HG02642 (cell line): ENCODE data around the gene HCAR3.
"Not testable (repeated sequence)": the region's sequence is repeated elsewhere in the genome, so short reads cannot be mapped to it uniquely, and the experiment has no call there.

Experiments
- ATAC-seq: cut with Tn5 transposase; IDR thresholded peaks from one replicate; pipeline ENCODE4 v1.9.1; 2021; ENCODE audit warnings: mild to moderate bottlenecking; ENCODE audit not compliant: unreplicated experiment, poor library complexity

Gene HCAR3

DNA sequence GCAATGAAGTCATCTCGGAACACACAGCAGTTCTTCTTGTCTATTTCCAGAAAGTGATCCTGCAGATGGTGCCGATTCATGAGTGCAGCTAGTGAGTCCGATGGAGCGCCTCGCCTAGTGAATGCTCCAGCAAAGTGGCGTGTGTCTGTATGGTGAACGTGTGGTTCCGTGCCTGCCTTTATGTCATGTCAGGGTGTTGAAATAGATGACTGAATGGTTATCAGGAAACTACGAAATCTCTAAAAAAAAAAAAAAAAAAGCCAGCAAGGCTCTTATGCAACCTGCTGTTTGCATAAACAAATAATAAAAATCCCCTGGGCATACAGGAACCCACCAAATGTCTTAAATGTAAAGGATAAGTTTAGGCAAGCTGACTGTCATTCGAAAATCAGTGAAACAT lies at the start of gene HCAR3:
Gene HCAR3, minus strand, starts transcription at position 154 of the 400 bp plus-strand sequence. Its CDS starts 74 bp downstream, at position 80.
- ATAC-seq, result not testable (repeated sequence)

DNA sequence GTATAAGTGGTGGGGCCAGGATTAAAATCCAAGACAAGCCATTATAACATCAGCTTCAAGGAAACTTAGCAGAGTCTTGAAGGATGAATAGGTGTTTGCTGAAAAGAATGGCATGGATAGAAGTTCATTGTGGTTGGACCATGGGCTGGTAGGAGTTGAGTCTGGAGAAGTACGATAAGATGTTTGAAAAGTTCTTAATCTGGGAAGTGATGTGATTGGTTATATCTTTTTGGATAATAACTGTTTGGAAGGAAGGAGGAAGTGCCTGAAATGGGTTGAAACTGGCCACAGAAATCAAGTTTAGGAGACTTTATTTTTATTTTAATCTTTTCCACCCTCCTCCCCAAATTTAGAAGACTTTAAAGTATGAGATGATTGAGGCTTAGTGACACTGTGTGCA lies 41.0 kb upstream of the HCAR3 start:
- no peak for ATAC-seq

DNA sequence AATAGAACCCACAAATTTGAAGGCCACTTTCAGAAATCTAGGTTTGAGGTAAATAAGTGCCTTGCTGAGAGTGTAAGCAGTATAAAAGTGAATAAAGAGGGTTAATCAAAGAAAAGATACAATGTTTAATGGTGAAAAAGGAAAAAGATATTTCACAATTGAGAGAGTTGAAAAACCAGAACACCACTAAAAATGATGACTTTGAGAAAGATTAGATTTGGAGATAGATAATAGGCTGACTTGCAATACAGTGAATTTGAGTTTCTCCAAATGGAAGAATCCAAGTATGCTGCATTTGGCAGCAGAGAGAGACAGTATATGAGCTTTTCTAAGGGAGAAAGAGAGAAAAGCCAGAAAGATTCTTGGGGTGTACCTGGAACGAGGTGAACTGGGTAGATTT lies 38.2 kb upstream of the HCAR3 start:
- ATAC-seq, result no peak

DNA sequence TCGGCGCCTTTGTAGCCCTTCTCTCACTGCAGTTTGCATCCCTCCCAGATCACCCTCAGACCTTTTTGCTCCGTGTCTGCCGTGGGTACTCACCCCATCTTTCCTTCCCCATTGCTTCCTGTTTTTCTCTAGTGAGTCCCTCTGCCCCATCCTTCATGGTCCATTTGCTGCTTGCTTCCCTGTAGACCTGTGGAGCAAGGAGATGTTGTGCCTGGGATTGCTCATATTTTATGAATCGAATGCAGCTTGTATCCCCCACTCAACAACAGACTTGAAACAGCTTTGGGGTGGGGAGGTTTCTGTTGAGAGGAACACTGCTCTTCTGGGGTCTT lies 36.7 kb upstream of the HCAR3 start:
- no peak for ATAC-seq

DNA sequence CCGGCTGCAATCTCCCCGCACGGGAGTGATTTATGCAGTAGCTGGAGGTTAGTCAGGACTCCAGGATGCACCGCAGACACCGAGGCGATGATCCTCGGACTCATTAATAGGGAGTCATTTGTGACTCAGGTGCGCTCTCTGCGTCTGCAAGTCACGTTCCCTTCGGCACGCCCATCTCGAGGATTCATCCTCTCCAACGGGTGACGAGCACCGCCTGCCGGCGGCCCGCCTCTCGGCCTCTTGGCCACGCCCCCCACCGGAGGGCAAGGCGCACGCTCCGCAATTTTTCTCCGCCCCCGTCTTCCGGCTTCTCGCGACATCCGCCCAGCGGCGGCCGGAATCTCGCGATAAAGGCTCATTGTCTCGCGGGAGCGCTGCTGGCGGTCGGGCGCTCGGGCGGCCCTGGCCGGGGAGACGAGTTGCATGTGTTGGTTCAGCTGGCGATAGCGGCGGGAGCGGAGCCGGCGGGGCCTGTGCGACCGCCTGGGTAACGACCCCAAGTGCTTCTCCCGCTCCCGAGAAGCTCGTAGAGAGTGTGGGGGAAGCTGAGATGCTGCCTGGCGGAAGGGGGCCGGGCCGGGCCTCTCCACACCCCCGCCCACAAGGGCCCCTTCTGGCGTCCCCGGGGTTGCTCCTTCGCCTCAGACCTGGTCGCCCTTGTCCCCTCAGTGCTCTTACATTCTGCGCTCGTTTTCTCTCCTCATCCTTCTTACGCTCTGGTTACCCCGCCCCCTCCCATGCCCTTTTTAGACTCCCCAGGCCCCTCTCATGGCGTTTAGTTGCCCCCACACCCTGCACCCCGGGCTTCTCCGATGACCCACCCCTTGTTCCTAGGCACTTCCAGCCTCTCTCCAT lies 36.1 kb upstream of the HCAR3 start, which contains the start of gene DENR:
Gene DENR, plus strand, starts transcription at position 361 of the 855 bp plus-strand sequence. CDS start 878 bp downstream, outside the sequence.
- peak; percentile 95 for ATAC-seq

DNA sequence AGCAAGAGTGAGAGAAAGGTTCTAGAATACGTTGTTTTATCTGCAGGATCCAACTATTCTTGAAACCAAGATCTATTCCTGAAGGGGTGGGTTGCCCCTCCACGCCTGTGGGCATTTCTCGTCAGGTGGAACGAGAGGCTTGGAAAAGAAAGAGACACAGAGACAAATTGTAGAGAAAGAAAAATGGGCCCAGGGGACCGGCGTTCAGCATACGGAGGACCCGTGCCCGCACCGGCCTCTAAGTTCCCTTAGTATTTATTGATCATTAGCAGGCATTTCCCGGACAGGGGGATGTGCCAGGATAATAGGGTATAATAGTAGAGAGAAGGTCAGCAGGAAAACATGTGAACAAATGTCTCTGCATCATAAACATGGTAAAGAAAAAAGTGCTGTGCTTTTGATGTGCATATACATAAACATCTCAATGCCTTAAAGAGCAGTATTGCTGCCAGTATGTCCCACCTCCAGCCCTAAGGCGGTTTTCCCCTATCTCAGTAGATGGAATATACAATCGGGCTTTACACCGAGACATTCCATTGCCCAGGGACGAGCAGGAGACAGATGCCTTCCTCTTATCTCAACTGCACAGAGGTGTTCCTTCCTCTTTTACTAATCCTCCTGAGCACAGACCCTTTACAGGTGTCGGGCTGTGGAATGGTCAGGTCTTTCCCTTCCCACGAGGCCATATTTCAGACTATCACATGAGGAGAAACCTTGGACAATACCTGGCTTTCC lies 34.3 kb upstream of the HCAR3 start:
- not testable (repeated sequence) for ATAC-seq

DNA sequence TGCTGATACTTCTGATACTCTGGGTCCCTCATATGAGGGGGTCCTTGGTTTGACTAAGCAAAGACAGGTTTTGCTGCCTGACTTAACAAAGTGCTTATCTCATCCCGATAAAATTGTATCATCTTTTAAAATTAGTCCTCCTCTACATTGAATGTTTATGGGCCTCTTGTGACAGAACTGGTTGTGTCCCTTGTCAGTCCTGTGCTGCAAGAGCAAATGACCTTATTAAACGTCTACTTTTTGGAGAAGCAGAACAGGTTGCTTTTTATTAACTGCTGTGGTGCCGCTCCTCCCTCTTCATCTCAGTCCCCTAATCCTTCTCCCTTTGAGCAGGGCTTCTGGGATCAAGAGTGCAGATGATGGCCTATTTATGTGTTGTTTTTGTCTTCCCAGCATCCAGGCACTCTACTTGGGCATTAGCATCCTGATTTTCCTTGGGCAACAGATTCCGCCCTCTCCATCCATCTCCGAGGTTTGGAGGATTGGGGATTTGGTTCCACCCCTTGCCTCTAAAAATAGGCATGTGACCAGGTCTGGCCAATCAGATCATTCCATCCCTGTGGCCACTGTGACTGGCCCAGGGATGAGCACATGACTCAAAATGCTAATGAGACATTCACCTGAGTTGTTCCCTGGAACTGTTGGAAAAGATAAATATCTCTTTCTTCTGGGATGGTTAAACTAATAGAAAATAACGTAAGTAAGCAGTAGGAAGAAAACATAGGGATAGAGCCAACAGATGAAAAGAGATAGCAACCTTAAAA lies 33.1 kb upstream of the HCAR3 start:
- ATAC-seq, result no peak

DNA sequence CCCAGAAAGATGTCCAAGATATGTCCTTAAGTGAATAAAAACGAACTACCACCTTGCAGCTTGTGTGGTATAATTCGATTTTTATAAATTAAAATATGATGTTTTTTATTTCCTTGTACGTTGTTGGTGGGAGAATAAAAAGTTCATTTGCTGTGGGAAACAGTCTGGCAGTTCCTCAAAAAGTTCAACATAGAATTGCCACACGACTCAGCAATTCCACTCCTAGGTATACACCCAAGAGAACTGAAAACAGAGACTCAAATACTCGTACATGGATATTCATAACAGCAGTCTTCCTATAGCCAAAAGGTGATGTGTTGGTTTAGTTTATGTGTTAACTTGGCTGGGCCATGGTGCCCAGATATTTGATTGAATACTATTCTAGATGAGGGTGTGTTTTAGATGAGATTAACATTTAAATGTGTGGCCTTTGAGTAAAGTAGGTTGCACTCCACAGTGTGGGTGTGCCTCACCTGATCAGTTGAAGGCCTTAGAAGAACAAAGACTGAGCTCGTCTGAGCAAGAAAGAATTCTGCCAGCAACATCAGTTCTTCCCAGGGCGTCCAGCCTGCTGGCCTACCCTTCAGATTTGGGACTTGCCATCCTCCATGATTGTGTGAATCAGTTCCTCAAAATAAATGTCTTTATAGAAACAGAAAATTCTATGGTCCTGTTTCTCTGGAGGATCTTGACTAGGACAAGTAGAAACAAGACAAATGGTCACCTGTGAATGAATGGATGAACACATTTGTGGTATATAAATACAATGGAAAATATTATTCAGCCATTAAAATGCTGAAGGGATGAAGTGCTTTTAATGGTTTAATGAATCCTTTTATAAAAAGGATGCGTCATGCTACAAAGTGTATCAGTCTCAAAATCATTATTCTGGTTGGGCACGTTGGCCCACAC lies 30.9 kb upstream of the HCAR3 start:
- no peak for ATAC-seq

DNA sequence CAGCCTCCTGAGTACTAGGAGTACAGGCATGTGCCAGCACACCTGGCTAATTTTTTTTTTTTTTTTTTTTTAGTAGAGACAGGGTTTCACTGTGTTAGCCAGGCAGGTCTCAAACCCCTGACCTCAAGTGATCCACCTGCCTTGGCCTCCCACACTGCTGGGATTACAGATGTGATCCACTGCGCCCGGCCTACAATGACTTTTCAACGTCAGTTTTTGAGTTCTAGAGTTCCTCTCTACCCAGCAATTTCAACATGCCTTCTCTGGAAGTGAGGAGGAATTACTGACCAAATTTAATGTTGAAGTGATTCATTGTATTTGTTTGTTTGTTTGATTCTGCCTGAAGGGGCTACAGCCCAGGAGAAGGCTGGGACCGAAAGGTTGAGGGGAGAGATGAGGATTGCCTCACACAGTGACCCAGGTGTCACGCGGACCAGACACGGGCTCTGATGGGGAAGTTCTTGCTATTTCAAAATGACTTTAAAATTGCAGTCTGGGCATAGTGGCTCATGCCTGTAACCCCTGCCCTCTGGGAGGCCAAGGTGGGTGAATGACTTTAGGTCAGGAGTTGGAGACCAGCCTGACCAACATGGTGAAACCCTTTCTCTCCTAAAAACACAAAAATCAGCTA lies 27.4 kb upstream of the HCAR3 start:
- no peak for ATAC-seq

DNA sequence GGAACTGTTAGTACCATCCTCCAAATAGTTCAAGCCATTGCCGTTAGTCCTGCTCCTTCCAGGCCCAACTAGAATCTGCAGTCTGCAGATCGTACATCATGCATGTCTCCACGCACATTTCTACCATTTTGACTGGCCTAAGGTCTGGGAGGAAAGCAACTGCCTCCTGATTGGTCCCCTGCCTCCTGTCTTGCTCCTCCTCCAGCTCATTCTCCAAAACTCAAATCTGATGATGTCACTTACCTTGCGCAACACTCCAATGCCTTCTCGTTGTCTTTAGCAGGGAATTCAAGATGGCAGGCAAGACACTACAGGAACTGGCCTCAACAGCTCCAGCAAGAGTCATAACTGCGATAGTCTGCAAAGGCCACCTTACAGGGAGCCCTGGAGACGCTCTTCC lies 23.7 kb upstream of the HCAR3 start:
- no peak for ATAC-seq

DNA sequence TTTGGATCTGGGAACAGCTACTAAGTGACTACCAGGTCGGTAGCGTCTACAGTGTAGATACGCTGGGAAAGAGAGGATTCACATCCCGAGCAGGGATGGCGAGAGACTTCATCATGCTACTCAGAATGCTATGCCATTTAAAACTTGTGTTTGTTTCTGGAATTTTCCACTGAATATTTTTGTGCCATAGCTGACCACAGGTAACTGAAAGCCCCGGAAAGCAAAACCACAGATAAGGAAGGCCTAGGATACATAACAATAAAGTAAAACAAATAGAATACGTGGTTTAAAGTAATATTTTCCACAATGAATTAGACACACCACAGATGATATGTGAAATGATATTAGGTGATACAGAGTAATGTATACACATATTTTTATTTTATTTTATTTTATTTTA lies 22.0 kb upstream of the HCAR3 start:
- ATAC-seq, result no peak

DNA sequence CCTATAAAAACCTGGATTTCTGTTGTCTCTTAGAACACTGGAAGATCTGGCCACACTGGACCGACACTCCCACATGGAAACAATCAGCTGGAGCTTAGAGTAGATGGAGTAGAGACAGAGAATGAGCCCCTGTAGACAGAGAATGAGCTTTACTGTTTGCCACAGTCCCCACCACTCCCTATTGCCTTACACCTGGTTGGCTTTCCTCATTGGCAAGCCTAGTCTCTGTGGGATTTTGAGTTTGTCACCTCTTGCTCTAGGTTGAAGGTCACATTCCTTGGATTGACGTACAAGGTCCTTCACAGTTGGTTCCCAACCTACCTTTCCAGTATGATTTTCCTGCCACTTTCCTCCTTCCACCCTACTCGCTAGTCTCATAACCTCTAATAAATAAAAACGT lies 16.0 kb upstream of the HCAR3 start:
- no peak for ATAC-seq

DNA sequence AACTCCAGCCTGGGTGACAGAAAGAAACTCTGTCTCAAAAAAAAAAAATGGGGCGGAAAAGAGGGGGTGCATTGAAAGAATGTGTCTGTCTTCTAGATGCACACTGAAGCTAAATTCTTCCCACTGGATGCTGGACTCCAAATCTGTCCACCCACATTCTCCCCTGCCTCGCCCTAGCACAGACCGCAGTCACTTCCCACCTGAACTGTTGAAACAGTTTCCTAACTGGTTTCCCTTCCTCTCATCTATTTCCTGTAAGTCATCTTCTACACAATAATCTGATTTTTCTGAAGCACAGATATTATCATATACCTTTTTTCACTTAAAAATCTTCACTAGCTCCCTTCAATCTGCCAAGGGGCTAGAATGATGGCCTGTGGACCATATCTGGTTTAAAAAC lies 15.6 kb upstream of the HCAR3 start:
- ATAC-seq, result no peak

DNA sequence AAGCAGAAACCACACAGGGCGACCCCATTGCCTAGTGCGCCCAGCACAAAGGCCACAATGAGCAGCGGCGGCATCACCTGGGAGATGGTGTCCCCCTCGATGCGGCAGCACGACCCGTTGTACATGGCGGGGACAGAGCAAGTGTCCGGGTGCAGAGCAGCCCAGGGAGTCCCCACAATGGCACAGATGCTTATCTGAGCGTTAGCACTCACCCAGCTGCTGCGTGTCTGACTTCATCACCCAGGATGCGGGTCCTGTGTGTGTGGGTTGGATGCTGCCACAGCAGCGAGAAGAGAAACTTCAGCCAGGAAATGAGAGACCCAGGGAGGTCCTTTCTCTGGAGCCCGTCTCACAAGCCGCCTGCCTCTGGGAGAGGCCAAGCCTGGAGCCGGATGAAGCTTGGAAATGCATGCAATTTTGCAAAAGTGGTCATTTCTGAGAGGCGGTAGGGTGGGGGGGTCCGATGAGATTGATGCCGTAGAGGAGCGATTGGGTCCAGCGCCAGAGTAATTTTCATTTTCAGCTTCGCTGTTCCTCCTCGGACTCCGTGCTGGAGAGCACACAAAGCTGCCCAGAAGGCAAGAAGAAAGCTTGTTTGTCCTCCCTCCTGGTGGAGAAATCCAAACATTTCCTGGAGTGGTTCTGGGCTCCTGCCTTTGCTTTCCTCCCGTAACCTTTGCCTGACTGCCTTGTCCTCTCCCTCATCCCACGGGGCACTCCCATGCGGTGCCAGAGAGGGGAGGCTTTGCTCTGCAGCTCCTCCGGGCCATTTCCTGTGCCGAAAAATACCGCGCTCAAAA lies 13.8 kb upstream of the HCAR3 start, which contains the start of gene HCAR1:
Gene HCAR1, minus strand, starts transcription at position 630 of the 800 bp plus-strand sequence. Its CDS starts 505 bp downstream, at position 125.
- ATAC-seq, result no peak

DNA sequence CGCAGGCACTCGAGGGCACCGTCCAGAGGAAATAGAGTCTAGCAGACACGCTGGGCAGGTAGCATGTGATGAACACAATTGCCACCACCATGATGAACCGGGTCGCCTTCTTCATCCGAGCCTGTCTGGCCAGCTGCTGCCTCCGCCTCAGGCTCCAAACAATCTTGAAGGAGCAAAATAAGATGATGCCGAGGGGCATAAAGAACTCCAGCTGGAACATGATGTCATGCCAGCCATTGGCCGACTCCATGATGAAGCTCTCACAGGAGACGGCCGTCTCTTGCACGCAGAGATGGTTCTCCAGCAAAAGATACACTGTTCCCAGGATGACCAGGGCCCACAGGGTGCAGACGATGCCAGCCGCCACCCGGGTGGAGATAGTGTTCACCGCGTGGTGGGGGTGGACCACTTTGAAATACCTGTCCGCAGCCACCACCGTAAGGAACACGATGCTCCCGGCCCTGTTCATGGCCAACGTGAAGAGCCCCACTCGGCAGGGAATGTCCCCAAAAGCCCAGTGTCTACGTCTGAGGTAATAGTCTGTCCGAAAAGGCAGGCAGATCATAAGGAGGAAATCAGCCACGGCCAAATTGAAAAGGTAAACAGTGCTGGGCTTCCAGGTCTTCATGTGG lies 13.1 kb upstream of the HCAR3 start:
- no peak for ATAC-seq

DNA sequence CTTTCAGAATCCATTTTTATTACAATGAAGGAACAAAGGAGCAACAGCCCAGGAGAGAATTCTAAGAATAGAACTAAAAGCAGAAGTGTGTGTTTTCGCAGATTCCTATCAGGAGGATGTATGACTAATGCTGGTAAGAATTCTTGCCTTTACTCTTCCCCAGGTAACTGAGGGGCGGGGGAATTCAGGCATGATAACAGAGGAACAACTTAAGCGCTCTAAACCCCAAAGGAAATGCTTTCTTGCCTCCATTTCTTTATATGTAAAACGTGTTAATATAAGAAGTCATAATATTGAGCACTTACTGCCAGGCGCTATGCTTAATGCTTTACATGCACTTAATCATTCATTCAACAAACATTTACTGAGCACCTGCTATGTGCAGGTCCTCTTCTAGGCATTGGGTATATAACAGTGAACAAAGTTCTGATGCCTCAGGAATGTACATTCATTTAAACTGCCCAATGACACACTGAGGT lies 9.5 kb upstream of the HCAR3 start:
- ATAC-seq, result no peak

DNA sequence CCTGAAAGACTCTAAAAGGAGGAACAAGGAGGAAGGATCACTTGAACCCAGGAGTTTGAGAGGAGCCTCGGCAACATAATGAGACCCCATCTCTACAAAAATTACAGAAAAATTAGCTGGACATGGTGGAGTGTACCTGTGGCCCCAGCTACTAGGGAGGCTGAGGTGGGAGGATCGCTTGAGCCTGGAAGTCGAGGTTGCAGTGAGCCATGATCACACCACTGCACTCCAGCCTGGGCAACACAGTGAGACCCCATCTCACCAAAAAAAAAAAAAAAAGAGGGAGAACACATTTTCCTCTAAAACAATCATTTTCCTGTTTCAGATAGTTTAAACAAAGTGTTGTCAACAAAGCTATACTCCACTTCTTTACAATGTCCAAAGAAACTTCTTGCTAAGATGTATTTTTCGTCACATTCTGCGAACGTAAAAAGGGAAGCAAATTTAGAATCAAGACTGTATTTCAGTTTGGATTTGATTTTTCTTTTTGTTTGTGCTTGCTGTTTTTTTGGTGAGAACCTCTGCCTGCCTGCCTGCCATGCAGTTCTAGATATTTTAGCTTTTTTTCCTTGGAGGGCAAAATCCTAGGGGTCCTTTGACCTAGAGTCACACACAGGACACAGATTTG lies 9.0 kb upstream of the HCAR3 start:
- no peak for ATAC-seq
